GM19468 (cell line): ENCODE measurements around the gene UROD.

Experiments used
- ATAC-seq: cut with Tn5 transposase; IDR thresholded peaks from one replicate; pipeline ENCODE4 v1.9.1; 2021; ENCODE audit warnings: mild to moderate bottlenecking, moderate library complexity, moderate number of reproducible peaks; ENCODE audit not compliant: unreplicated experiment; ENCODE audit errors: extremely low read depth

Gene UROD

GRCh38 chr1:45007311-45007710 lies 4.7 kb upstream of the UROD start:
- ATAC-seq, result no peak

- no peak for ATAC-seq
Observed at GRCh38 chr1:45008076-45008475, 4.0 kb upstream of the UROD start.

GRCh38 chr1:45008516-45008915 lies 3.5 kb upstream of the UROD start:
- no peak for ATAC-seq

GRCh38 chr1:45009296-45009865 lies 2.7 kb upstream of the UROD start:
- no peak for ATAC-seq

GRCh38 chr1:45009956-45010854 lies 1.8 kb upstream of the UROD start:
- no peak for ATAC-seq

GRCh38 chr1:45010855-45011811 lies 921 bp upstream of the UROD start, which contains the start of gene HECTD3:
Gene HECTD3 (minus strand): TSS chr1:45011324. CDS start chr1:45011257, 67 bp downstream.
- peak; percentile 35 for ATAC-seq

- ATAC-seq, result no peak
Observed at GRCh38 chr1:45012639-45013278, 705 bp downstream of the UROD start.

- ATAC-seq, result no peak
Observed at GRCh38 chr1:45013551-45014209, 1.6 kb downstream of the UROD start.

- ATAC-seq, result no peak
Observed at GRCh38 chr1:45014321-45015028, 2.4 kb downstream of the UROD start.

GRCh38 chr1:45015683-45016082 lies 3.6 kb downstream of the UROD start:
- ATAC-seq, result no peak

- no peak for ATAC-seq
Observed at GRCh38 chr1:45016090-45016697, 4.1 kb downstream of the UROD start.

GRCh38 chr1:45016767-45017166 lies 4.7 kb downstream of the UROD start:
- no peak for ATAC-seq

- ATAC-seq, result peak; percentile 44
Observed at GRCh38 chr1:45018599-45019230, 6.7 kb downstream of the UROD start.

GRCh38 chr1:45023663-45024062 lies 11.6 kb downstream of the UROD start:
- ATAC-seq, result no peak

GRCh38 chr1:45026446-45026845 lies 14.4 kb downstream of the UROD start:
- ATAC-seq, result no peak

GRCh38 chr1:45032837-45033236 lies 20.8 kb downstream of the UROD start:
- no peak for ATAC-seq

- ATAC-seq, result no peak
Observed at GRCh38 chr1:45033356-45033755, 21.3 kb downstream of the UROD start.
